Aorta (tissue), 5 donors: ENCODE results near the gene PSAPL1. TPM values are rescaled to one million over a fixed set of nuclear protein-coding genes. Genes with fewer than 3 reads are reported as not detected.
A peak's percentile ranks its signal among the peaks of the same experiment; 100 is the strongest.
"Not testable (repeated sequence)": the region's sequence is repeated elsewhere in the genome, so short reads cannot be mapped to it uniquely, and the experiment has no call there.

Experiments
- ATAC-seq: fragments of 200-7000 bp; cut with Tn5 transposase; one replicate; pipeline ENCODE4 v1.9.1; 2022; ENCODE audit warnings: moderate library complexity; ENCODE audit not compliant: low FRiP score
- DNase-seq, 2 donors: peaks; one replicate each; pipeline ENCODE4 v3.0.0-alpha.2; 2020
- H3K27ac ChIP-seq, 2 donors: one replicate each; pipeline ENCODE4 v1.5.1; 2013; ENCODE audit warnings: low read length in 2 of 2, mild to moderate bottlenecking in 2 of 2, moderate library complexity in 2 of 2, control low read depth in 1 of 2, inconsistent platforms in 1 of 2, low read depth in 1 of 2
- H3K27me3 ChIP-seq, 2 donors: one replicate each; pipeline ENCODE4 v1.6.1; 2013; ENCODE audit warnings: control low read depth in 1 of 2, low read length in 1 of 2, mild to moderate bottlenecking in 1 of 2, moderate library complexity in 1 of 2; ENCODE audit not compliant: insufficient read depth in 2 of 2, control insufficient read depth in 1 of 2
- H3K36me3 ChIP-seq, 2 donors: one replicate each; pipeline ENCODE4 v1.6.1; 2013; ENCODE audit warnings: control low read depth in 1 of 2, low read length in 1 of 2, mild to moderate bottlenecking in 1 of 2; ENCODE audit not compliant: insufficient read depth in 2 of 2, control insufficient read depth in 1 of 2
- H3K4me1 ChIP-seq, 2 donors: one replicate each; pipeline ENCODE4 v1.6.1; 2013; ENCODE audit warnings: low read length in 2 of 2, control low read depth in 1 of 2, mild to moderate bottlenecking in 1 of 2, moderate library complexity in 1 of 2; ENCODE audit not compliant: insufficient read depth in 2 of 2, control insufficient read depth in 1 of 2
- H3K4me3 ChIP-seq, 2 donors: one replicate each; pipeline ENCODE4 v1.5.1; 2013; ENCODE audit warnings: low read length in 2 of 2, control low read depth in 1 of 2, mild to moderate bottlenecking in 1 of 2
- H3K9me3 ChIP-seq: one replicate; pipeline ENCODE4 v1.6.1; 2013; ENCODE audit warnings: mild to moderate bottlenecking, low read length; ENCODE audit not compliant: control insufficient read depth
- WGBS, 2 donors: extraction: QIAGEN DNeasy Blood & Tissue Kit; methylation state at CpG; one replicate each; pipeline ENCODE4 v1.1.7; 2013; 5-methylcytosine and 5-hydroxymethylcytosine counted together
- intact Hi-C, 2 donors: fragments of 100-400 bp; cut with DNase I; formaldehyde crosslinking; loops; one replicate each; pipeline versions ENCODE4 v1.14.2 to v1.15.0; 2022
- polyA plus RNA-seq, 2 donors: library from polyadenylated mRNA; stranded (reverse); fragments of 200-250 nt; gene quantifications; one replicate each; pipeline ENCODE4 v1.2.3, GENCODE V29; 2013
- total RNA-seq, 2 donors: library from RNA; stranded (reverse); fragmentation: NEBNext Ultra II Directional; extraction: Animal tissue kit (Norgen Biotek cat#: 25700); gene quantifications; one replicate each; pipeline ENCODE4 v1.2.1, GENCODE V29; 2021
- donor health status: healthy with polysubstance abuse.
- donor health status: Bipolar disorder and iron deficiency.
- donor health status: DM: no; HTN: no; CAD: no.
- donor health status: DM: no; HTN: no; CAD: no.
- donor health status: DM: yes; HTN: yes; CAD: no.

Gene PSAPL1
- total and polyA plus RNA-seq, 4 donors: not detected

DNA sequence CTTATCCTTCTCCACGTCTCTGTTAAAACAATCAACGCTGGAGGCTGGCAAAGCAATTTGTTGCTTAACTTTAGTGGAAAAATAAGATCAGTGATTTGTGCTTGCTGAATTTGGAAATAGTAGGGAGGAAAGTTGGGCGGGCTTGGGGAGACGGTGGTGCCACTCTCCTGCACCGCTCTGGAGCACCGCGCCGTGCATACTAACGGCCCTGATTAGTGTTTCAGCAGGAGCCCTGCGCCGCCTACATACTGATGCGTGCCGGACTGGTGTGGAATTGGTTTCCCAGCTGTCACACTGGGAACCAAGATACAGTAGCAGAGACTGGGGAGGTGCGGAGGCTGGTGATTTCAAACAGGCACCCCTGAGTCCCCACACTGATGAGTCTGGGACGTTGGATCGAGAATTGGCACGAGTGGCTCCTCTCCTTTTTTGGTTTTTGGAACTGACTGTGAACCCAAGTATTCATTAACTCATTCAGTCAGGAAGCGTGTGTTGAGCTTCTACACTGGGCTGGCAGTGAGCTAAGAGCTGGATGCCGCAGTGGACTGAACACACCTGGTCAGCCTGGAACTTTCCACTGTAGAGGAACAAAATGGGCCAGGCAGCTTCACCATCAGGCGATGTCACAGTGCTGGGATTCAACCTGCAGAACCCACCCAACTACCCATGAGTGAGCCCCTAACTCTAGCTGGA, 29.0 kb upstream of the PSAPL1 start:
- DNase-seq (no peak), ATAC-seq (no peak)
- Histone ChIP-seq H3K36me3 (no peaks in the 10 kb centered on the region), H3K27ac (no peak overlapping the region), H3K4me3 (no peak overlapping the region), H3K27me3 (no peaks in the 10 kb centered on the region), H3K9me3 (peaks cover 7% of the 10 kb centered on the region), H3K4me1 (no peaks in the 10 kb centered on the region)
- 33 to 50% methylated on average over 20 of the region's 20 CpGs for WGBS, 2 donors
- intact Hi-C loops: no loop called here

DNA sequence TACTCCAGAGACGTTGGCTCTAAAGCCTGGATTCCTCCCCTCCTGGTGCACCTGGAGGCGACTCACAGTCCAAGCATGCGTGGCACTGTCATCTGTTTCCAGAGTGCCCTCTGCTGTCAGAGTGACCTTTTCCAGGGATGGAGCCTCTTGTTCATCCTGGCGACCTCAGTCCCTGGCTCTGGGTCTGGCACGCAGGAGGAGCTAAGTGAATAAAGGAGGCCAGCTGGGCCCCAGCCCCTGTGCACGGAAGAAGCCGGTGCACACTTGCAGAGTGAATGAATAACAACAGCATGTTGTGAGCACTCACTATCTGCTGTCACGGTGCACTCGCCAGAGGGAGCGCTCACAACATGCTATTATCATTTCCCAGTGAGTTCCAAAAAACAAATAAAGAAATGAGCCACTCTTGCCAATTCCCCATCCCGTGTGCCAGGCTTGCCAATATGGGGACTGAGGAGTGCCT, 27.8 kb upstream of the PSAPL1 start:
- WGBS, 2 donors: 27 to 28% methylated on average over 11 of the region's 11 CpGs
- Histone ChIP-seq H3K27me3 (no peaks in the 10 kb centered on the region), H3K27ac (no peak overlapping the region), H3K4me1 (no peaks in the 10 kb centered on the region), H3K4me3 (no peak overlapping the region), H3K36me3 (no peaks in the 10 kb centered on the region), H3K9me3 (peaks cover 7% of the 10 kb centered on the region)
- DNase-seq: no peak
- no peak for ATAC-seq
- intact Hi-C loops: no loop called here

- H3K36me3 ChIP-seq: no peaks in the 10 kb centered on the region
- no peak overlapping the region for H3K4me3 ChIP-seq
- ATAC-seq (no peak), DNase-seq (no peak)
- H3K27ac ChIP-seq: no peak overlapping the region
- no peaks in the 10 kb centered on the region for H3K27me3 ChIP-seq
- intact Hi-C loops: no loop called here
- H3K4me1 ChIP-seq: no peaks in the 10 kb centered on the region
- 90 to 93% methylated on average over 17 of the region's 17 CpGs for WGBS, 2 donors
- H3K9me3 ChIP-seq: peaks cover 3% of the 10 kb centered on the region
Observed at GRCh38 chr4:7461230-7461629, 26.5 kb upstream of the PSAPL1 start.

DNA sequence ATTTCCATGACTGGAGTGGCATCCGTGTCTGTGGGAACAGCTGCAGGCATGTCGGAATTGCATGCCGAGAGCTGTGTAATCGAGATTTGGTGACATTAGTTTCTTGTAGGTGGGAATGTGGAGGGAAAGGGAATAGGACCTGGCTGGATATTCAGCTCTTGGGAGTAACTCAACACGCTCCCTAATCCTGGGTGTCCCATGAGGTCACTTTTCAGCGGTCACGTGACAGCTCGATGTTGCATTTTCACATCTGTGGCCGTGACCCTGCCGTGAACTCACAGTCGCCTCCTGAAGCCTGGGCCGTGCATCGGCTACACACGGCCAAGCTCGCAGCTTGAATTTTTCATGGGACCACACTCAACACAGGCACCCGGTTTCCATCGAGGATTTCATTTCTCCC, 25.8 kb upstream of the PSAPL1 start:
- WGBS, 2 donors: 62 to 68% methylated on average over 17 of the region's 17 CpGs
- intact Hi-C loops: no loop called here
- Histone ChIP-seq H3K4me3 (no peak overlapping the region), H3K27ac (no peak overlapping the region), H3K36me3 (no peaks in the 10 kb centered on the region), H3K9me3 (no peaks in the 10 kb centered on the region), H3K27me3 (no peaks in the 10 kb centered on the region), H3K4me1 (no peaks in the 10 kb centered on the region)
- no peak for ATAC-seq
- no peak for DNase-seq

DNA sequence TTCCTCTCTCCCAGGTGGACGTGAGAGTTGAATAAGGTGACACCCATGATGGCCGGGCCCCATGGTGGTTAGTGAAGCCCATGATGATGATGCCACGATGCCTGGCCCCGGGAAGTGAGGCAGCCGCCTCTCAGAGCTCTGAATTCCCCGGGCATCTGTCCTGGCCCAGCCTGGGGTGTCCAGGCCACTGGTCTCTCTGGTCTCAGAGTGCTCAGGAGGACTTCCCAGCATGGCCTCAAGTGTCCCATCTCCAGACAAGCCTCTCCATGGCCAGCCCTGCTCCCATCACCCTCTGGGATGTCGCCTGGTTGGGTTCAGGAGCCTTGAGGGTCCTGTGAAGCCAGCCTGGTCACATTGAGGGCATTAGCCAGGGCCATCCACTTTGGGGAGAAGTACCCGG, 24.7 kb upstream of the PSAPL1 start:
- Histone ChIP-seq H3K36me3 (no peaks in the 10 kb centered on the region), H3K27me3 (no peaks in the 10 kb centered on the region), H3K27ac (no peak overlapping the region), H3K9me3 (no peaks in the 10 kb centered on the region), H3K4me1 (no peaks in the 10 kb centered on the region), H3K4me3 (no peak overlapping the region)
- intact Hi-C loops: no loop called here
- ATAC-seq: no peak
- no peak for DNase-seq
- WGBS, 2 donors: 96 to 98% methylated on average over 8 of the region's 8 CpGs

DNA sequence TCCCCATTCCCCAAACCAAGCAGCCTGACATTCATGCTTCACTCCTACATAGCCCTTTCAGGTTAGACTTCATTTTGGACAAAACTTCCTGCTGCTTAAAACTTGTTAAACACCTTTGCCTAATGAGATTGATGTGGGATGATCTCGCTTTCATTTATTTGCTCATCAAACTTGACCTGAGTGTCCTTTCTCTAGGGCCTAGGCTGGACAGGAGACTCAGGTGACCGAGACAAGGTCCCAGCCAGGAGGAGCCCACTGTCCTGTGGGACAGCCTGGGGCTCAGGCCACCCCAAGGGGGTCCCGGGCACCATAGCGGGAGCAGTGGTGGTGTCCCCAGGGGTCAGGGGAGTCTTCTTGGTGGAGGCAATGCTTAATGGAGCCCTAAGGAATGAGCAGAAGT, 23.7 kb upstream of the PSAPL1 start:
- no peaks in the 10 kb centered on the region for H3K36me3 ChIP-seq
- 92 to 98% methylated on average over 4 of the region's 4 CpGs for WGBS, 2 donors

DNA sequence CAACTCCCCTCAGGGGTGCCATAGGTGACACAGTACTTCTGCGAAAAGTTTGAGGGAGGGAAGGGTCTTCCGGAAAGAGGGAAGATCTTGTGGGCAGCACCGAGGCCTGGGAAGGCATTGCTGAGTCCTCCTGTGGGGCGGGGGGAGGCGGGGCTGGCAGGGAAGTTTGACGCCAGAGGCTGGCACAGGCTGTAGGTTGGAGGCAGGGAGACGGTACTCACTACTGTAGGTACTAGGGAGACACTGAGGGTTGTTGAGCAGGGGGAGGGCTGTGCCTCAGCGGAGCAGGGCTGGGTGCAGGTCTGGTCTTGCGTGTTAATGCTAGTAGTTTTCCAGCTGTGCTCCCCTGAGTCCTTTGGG, 23.3 kb upstream of the PSAPL1 start:
- Histone ChIP-seq H3K4me1 (no peaks in the 10 kb centered on the region), H3K36me3 (no peaks in the 10 kb centered on the region), H3K4me3 (no peak overlapping the region), H3K9me3 (no peaks in the 10 kb centered on the region), H3K27me3 (no peaks in the 10 kb centered on the region), H3K27ac (no peak overlapping the region)
- 81 to 85% methylated on average over 9 of the region's 9 CpGs for WGBS, 2 donors
- intact Hi-C loops: no loop called here
- no peak for DNase-seq
- ATAC-seq: no peak

More for the DNA sequence above, 23.7 kb upstream of the PSAPL1 start:
- H3K27me3 ChIP-seq: no peaks in the 10 kb centered on the region
- H3K4me3 ChIP-seq: no peak overlapping the region
- no peaks in the 10 kb centered on the region for H3K9me3 ChIP-seq
- intact Hi-C loops: no loop called here
- no peaks in the 10 kb centered on the region for H3K4me1 ChIP-seq
- DNase-seq: no peak
- H3K27ac ChIP-seq: no peak overlapping the region
- ATAC-seq: no peak

DNA sequence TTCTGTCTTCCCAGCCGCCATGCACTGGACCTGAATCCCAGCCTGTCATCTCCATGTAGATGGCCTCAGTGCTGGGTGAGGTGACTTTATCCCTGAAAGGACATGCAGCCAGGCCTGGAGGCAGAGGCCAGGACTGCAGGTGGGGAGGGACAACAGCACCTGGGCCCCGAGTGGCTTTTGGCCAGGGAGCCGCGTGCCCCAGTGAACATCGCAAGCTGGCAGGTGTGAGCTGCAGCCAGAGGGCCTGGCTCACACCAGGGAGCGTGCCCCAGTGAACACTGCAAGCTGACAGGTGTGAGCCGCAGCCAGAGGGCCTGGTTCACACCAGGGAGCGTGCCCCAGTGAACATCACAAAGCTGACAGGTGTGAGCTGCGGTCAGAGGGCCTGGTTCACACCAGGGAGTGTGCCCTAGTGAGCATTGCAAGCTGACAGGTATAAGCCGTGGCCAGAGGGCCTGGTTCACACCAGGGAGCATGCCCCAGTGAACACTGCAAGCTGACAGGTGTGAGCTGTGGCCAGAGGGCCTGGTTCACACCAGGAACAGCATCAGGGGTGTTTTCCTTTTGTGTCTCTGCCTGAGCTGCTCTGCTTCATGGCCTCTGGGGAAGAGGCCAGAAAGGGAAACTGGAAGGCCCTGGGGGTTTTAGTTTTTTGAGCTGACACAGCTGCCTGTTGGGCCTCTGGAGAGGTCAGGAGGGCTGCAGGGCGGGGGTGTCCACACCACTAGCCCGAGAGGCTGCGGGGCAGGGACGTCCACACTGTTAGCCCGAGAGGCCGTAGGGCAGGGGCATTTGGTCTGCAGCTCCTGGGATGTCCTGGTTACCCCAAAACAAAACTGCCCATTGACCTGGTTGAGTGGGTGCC, 22.7 kb upstream of the PSAPL1 start:
- H3K9me3 ChIP-seq: no peaks in the 10 kb centered on the region
- H3K4me1 ChIP-seq: no peaks in the 10 kb centered on the region
- WGBS, 2 donors: 95 to 96% methylated on average over 16 of the region's 16 CpGs
- ATAC-seq (peak; percentile 39), DNase-seq (no peak)
- H3K27ac ChIP-seq: no peak overlapping the region
- H3K4me3 ChIP-seq: no peak overlapping the region
- H3K27me3 ChIP-seq: no peaks in the 10 kb centered on the region
- intact Hi-C loops: no loop called here
- no peaks in the 10 kb centered on the region for H3K36me3 ChIP-seq

DNA sequence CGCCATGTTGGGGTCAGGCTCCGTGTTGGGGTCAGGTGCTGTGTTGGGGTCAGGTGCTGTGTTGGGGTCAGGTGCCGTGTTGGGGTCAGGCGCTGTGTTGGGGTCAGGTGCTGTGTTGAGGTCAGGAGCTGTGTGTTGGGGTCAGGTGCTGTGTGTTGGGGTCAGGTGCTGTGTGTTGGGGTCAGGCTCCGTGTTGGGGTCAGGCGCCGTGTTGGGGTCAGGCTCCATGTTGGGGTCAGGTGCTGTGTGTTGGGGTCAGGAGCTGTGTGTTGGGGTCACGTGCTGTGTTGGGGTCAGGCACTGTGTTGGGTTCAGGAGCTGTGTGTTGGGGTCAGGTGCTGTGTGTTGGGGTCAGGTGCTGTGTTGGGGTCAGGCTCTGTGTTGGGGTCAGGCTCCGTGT, 18.1 kb upstream of the PSAPL1 start:
- H3K27me3 ChIP-seq, H3K9me3 ChIP-seq, ATAC-seq, H3K27ac ChIP-seq, H3K4me3 ChIP-seq, H3K4me1 ChIP-seq, intact Hi-C loops, DNase-seq, H3K36me3 ChIP-seq: not testable (repeated sequence)
- WGBS, 2 donors: 95% methylated on average over 8 to 9 of the region's 9 CpGs
